NB4 (cell line): Measurements from ENCODE around the gene RPL37A.

Source experiments
- DNase-seq: peaks from one replicate; pipeline ENCODE4 v3.0.0; 2010; ENCODE audit warnings: low read depth
- H3K4me3 ChIP-seq: one replicate; pipeline ENCODE4 v1.5.1; 2011; ENCODE audit warnings: mild to moderate bottlenecking, low read depth, low read length, moderate library complexity
- MYC ChIP-seq: IDR thresholded peaks from 2 replicates; pipeline ENCODE4 v1.6.1; 2011; ENCODE audit warnings: low read depth, low read length
- POLR2A ChIP-seq: IDR thresholded peaks from 2 replicates; pipeline ENCODE4 v1.6.1; 2011; ENCODE audit warnings: mild to moderate bottlenecking; ENCODE audit not compliant: insufficient read length; ENCODE audit errors: extremely low read depth
- TF ChIP-seq, protein P1 (sequence below): IDR thresholded peaks from one replicate; pipeline ENCODE4 v1.5.1; 2012; ENCODE audit warnings: low read depth, low read length
- TF ChIP-seq, protein P2 (sequence below): IDR thresholded peaks from 2 replicates; pipeline ENCODE4 v1.6.1; 2011; ENCODE audit warnings: low read depth, low read length

Gene RPL37A

DNA sequence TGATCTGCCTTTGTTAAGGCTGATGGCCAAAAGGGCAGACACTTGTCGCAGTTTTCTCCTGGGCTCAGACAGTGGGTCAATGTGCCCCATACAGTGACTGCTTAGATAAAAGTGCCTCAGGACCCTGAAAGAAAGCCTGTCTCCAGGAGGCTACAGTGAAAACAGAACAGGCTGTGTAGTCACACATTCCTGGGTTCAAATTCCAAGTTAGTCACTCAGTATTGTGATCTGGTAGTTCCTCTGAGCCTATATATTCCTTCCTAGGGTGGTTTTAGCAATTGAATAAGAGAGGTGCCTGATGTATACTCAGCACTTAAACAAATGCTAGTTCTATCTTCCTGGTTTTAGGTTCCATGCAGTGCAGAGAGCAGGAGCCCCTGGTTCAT is 54.4 kb downstream of the RPL37A start:
- TF ChIP-seq MYC = no peak
- TF ChIP-seq, protein P1, sequence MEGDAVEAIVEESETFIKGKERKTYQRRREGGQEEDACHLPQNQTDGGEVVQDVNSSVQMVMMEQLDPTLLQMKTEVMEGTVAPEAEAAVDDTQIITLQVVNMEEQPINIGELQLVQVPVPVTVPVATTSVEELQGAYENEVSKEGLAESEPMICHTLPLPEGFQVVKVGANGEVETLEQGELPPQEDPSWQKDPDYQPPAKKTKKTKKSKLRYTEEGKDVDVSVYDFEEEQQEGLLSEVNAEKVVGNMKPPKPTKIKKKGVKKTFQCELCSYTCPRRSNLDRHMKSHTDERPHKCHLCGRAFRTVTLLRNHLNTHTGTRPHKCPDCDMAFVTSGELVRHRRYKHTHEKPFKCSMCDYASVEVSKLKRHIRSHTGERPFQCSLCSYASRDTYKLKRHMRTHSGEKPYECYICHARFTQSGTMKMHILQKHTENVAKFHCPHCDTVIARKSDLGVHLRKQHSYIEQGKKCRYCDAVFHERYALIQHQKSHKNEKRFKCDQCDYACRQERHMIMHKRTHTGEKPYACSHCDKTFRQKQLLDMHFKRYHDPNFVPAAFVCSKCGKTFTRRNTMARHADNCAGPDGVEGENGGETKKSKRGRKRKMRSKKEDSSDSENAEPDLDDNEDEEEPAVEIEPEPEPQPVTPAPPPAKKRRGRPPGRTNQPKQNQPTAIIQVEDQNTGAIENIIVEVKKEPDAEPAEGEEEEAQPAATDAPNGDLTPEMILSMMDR = no peak
- TF ChIP-seq POLR2A = no peak
- TF ChIP-seq, protein P2, sequence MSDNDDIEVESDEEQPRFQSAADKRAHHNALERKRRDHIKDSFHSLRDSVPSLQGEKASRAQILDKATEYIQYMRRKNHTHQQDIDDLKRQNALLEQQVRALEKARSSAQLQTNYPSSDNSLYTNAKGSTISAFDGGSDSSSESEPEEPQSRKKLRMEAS = no peak
- no peak for DNase-seq
- no peak overlapping the region for H3K4me3 ChIP-seq
